Thyroid gland (tissue), 4 donors: Measurements from ENCODE around the gene SPTBN4.

ENCODE experiments used
- CTCF ChIP-seq, 6 experiments: fragments of 200-600 bp in 3 of 6; fragments of 450-650 bp in 3 of 6; sonication (generic) in 3 of 6; IDR thresholded peaks; one replicate each; pipeline ENCODE4 v1.5.1; 2016 to 2019; ENCODE audit warnings: antibody characterized with exemption in 6 of 6, mild to moderate bottlenecking in 2 of 6, inconsistent platforms in 1 of 6, moderate library complexity in 1 of 6
- POLR2A ChIP-seq, 2 donors: fragments of 450-650 bp; IDR thresholded peaks; one replicate each; pipeline ENCODE4 v1.6.1; 2017; ENCODE audit warnings: antibody characterized with exemption in 2 of 2, mild to moderate bottlenecking in 2 of 2, moderate library complexity in 1 of 2

GRCh38 chr19:40559394-40559793, 92.6 kb downstream of the SPTBN4 start:
- TF ChIP-seq CTCF (IDR thresholded peaks at IDR 0.05), result no peak
- no peak for TF ChIP-seq POLR2A (IDR thresholded peaks at IDR 0.05)
